GM12892 (cell line): ENCODE results near the gene SCLT1.

Source experiments
- POLR2A ChIP-seq: IDR thresholded peaks from 2 replicates; pipeline ENCODE4 v1.6.1; 2011; ENCODE audit warnings: low read depth, low read length, control low read depth
- TAF1 ChIP-seq: IDR thresholded peaks from 2 replicates; pipeline ENCODE4 v1.6.1; 2011; ENCODE audit warnings: low read depth, mild to moderate bottlenecking, control low read depth, low read length, borderline replicate concordance

DNA sequence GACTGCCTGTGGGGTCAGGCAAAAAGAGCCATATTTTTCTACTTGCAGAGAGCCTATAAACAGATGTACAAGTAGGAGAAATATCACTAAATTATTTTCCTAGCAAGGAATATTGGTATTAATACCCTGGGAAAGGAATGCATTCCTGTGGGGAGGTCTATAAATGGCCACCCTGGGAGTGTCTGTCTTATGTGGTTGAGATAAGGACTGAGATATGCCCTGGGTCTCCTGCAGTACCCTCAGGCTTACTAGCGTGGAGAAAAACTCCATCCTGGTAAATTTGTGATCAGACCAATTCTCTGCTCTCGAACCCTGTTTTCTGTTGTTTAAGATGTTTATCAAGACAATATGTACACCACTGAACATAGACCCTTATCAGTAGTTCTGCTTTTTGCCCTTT lies 38.0 kb upstream of the SCLT1 start:
- TF ChIP-seq TAF1 (no peak), POLR2A (no peak)
